GM12891 (cell line): Measurements from ENCODE around the gene EVX1.

ENCODE experiments used
- POLR2A ChIP-seq: IDR thresholded peaks from 2 replicates; pipeline ENCODE4 v1.6.1; 2011; ENCODE audit warnings: low read depth, low read length, control low read depth
- POLR2AphosphoS5 ChIP-seq: IDR thresholded peaks from 2 replicates; pipeline ENCODE4 v1.6.1; 2011; ENCODE audit warnings: low read depth, low read length, control low read depth
- POU2F2 ChIP-seq: IDR thresholded peaks from 2 replicates; pipeline ENCODE4 v1.6.1; 2011; ENCODE audit warnings: low read depth, mild to moderate bottlenecking, control low read depth, low read length, moderate library complexity
- TAF1 ChIP-seq: IDR thresholded peaks from 2 replicates; pipeline ENCODE4 v1.6.1; 2011; ENCODE audit warnings: low read depth, low read length, control low read depth

DNA sequence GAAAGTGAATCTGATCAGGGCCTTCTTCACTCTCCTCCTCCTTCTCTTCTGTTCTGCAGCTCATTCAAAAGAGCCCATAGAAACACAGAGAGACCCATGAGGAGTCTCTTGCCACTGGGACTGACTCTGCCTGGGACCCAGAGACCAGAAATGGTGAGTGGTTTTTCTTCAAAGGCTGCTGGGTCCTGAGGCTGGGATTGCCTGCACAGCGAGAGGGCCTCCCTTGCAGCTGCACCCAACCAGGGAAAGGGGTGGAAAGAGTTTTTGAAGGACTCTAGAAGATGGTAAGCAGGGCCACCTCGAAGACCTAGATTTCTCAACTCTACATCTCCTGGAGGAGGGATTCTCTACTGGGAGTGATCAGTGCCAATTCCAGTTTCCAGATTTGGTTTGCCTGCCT, 27.2 kb upstream of the EVX1 start:
- no peak for TF ChIP-seq POLR2AphosphoS5
- no peak for TF ChIP-seq POLR2A
- no peak for TF ChIP-seq TAF1
- no peak for TF ChIP-seq POU2F2
